ES-I3 (cell line): ENCODE measurements around the gene TPRX2.
A peak's percentile ranks its signal among the peaks of the same experiment; 100 is the strongest.
"Not testable (repeated sequence)": the region's sequence is repeated elsewhere in the genome, so short reads cannot be mapped to it uniquely, and the experiment has no call there.

Source experiments
- H3K36me3 ChIP-seq: 2 replicates; pipeline ENCODE4 v1.6.1; 2013; ENCODE audit warnings: mild to moderate bottlenecking, low read length, control low read depth, moderate library complexity; ENCODE audit not compliant: insufficient read depth
- H3K4me1 ChIP-seq: 2 replicates; pipeline ENCODE4 v1.6.1; 2013; ENCODE audit warnings: mild to moderate bottlenecking, control low read depth, low read length; ENCODE audit not compliant: insufficient read depth
- H3K9ac ChIP-seq: 2 replicates; pipeline ENCODE4 v1.6.1; 2013; ENCODE audit warnings: low read depth, mild to moderate bottlenecking, low read length, moderate library complexity
- H3K9me3 ChIP-seq: 2 replicates; pipeline ENCODE4 v1.6.1; 2013; ENCODE audit warnings: mild to moderate bottlenecking, low read length, moderate library complexity; ENCODE audit not compliant: control insufficient read depth, insufficient read depth

TPRX2 gene

GRCh38 chr19:47842941-47843340 is 16.1 kb upstream of the TPRX2 start:
- H3K9me3 ChIP-seq: no peaks in the 10 kb centered on the region

GRCh38 chr19:47848425-47848822 is 10.6 kb upstream of the TPRX2 start:
- H3K4me1 ChIP-seq: peaks cover 6% of the 10 kb centered on the region; the same call in 1 of the 2 replicates
- H3K9ac ChIP-seq: peak overlapping the region; percentile 42; the same call in 1 of the 2 replicates
- H3K36me3 ChIP-seq: no peaks in the 10 kb centered on the region
- H3K9me3 ChIP-seq: no peaks in the 10 kb centered on the region

More at GRCh38 chr19:47842941-47843340, 16.1 kb upstream of the TPRX2 start:
- no peaks in the 10 kb centered on the region; the same call in 1 of the 2 replicates for H3K4me1 ChIP-seq
- H3K36me3 ChIP-seq: no peaks in the 10 kb centered on the region
- H3K9ac ChIP-seq: no peak overlapping the region

- H3K4me1 ChIP-seq: peaks cover 6% of the 10 kb centered on the region; the same call in 1 of the 2 replicates
- no peaks in the 10 kb centered on the region for H3K36me3 ChIP-seq
- H3K9ac ChIP-seq: peak overlapping the region; percentile 42
- no peaks in the 10 kb centered on the region for H3K9me3 ChIP-seq
Observed at GRCh38 chr19:47848823-47849473, 10.1 kb upstream of the TPRX2 start.

- H3K9ac ChIP-seq: no peak overlapping the region
Observed at GRCh38 chr19:47853003-47853402, 6.0 kb upstream of the TPRX2 start.

GRCh38 chr19:47854459-47854858 is 4.6 kb upstream of the TPRX2 start:
- no peaks in the 10 kb centered on the region for H3K9me3 ChIP-seq

More at GRCh38 chr19:47853003-47853402, 6.0 kb upstream of the TPRX2 start:
- no peaks in the 10 kb centered on the region for H3K9me3 ChIP-seq
- peaks cover 6% of the 10 kb centered on the region; the same call in 1 of the 2 replicates for H3K4me1 ChIP-seq
- no peaks in the 10 kb centered on the region for H3K36me3 ChIP-seq

GRCh38 chr19:47858231-47858630 is 804 bp upstream of the TPRX2 start:
- H3K4me1 ChIP-seq, H3K9me3 ChIP-seq, H3K36me3 ChIP-seq, H3K9ac ChIP-seq: not testable (repeated sequence)

More at GRCh38 chr19:47854459-47854858, 4.6 kb upstream of the TPRX2 start:
- Histone ChIP-seq H3K9ac (no peak overlapping the region), H3K4me1 (peaks cover 6% of the 10 kb centered on the region; the same call in 1 of the 2 replicates), H3K36me3 (no peaks in the 10 kb centered on the region)

- not testable (repeated sequence) for H3K36me3 ChIP-seq, H3K9ac ChIP-seq, H3K4me1 ChIP-seq
Observed at GRCh38 chr19:47859838-47860237, 803 bp downstream of the TPRX2 start.

GRCh38 chr19:47860602-47861297 is 1.7 kb downstream of the TPRX2 start:
- Histone ChIP-seq H3K4me1 (peaks cover 4% of the 10 kb centered on the region; the same call in 1 of the 2 replicates), H3K9me3 (no peaks in the 10 kb centered on the region), H3K36me3 (no peaks in the 10 kb centered on the region), H3K9ac (no peak overlapping the region)

More at GRCh38 chr19:47859838-47860237, 803 bp downstream of the TPRX2 start:
- H3K9me3 ChIP-seq: not testable (repeated sequence)

GRCh38 chr19:47861630-47862029 is 2.6 kb downstream of the TPRX2 start:
- Histone ChIP-seq H3K9me3 (no peaks in the 10 kb centered on the region), H3K36me3 (no peaks in the 10 kb centered on the region), H3K4me1 (peaks cover 4% of the 10 kb centered on the region; the same call in 1 of the 2 replicates), H3K9ac (no peak overlapping the region)

- Histone ChIP-seq H3K36me3 (no peaks in the 10 kb centered on the region), H3K9me3 (no peaks in the 10 kb centered on the region), H3K9ac (no peak overlapping the region), H3K4me1 (peaks cover 4% of the 10 kb centered on the region; the same call in 1 of the 2 replicates)
Observed at GRCh38 chr19:47863514-47863936, 4.5 kb downstream of the TPRX2 start.

GRCh38 chr19:47865166-47865565 is 6.1 kb downstream of the TPRX2 start:
- H3K4me1 ChIP-seq: peaks cover 4% of the 10 kb centered on the region; the same call in 1 of the 2 replicates
- no peak overlapping the region for H3K9ac ChIP-seq
- no peaks in the 10 kb centered on the region for H3K36me3 ChIP-seq
- H3K9me3 ChIP-seq: no peaks in the 10 kb centered on the region

- H3K4me1 ChIP-seq: no peaks in the 10 kb centered on the region
- H3K9ac ChIP-seq: no peak overlapping the region
- H3K36me3 ChIP-seq: no peaks in the 10 kb centered on the region
- H3K9me3 ChIP-seq: no peaks in the 10 kb centered on the region
Observed at GRCh38 chr19:47878906-47879305, 19.9 kb downstream of the TPRX2 start.

GRCh38 chr19:47879385-47879784 is 20.4 kb downstream of the TPRX2 start:
- H3K9ac ChIP-seq, H3K9me3 ChIP-seq, H3K36me3 ChIP-seq: not testable (repeated sequence)

GRCh38 chr19:47881757-47882156 is 22.7 kb downstream of the TPRX2 start:
- Histone ChIP-seq H3K36me3 (no peaks in the 10 kb centered on the region), H3K9me3 (no peaks in the 10 kb centered on the region), H3K4me1 (no peaks in the 10 kb centered on the region), H3K9ac (no peak overlapping the region)

More at GRCh38 chr19:47879385-47879784, 20.4 kb downstream of the TPRX2 start:
- not testable (repeated sequence) for H3K4me1 ChIP-seq

GRCh38 chr19:47882890-47883289 is 23.9 kb downstream of the TPRX2 start:
- no peaks in the 10 kb centered on the region for H3K36me3 ChIP-seq
- H3K4me1 ChIP-seq: no peaks in the 10 kb centered on the region
- no peaks in the 10 kb centered on the region for H3K9me3 ChIP-seq
- H3K9ac ChIP-seq: no peak overlapping the region
